Transverse colon (tissue), 4 donors: ENCODE data around the gene SYCP2.

ENCODE experiments used
- EP300 ChIP-seq: sonication (generic); formaldehyde crosslinking; IDR thresholded peaks from one replicate; pipeline ENCODE4 v1.6.1; 2017; ENCODE audit warnings: antibody characterized with exemption, low read depth
- POLR2A ChIP-seq: fragments of 450-650 bp; IDR thresholded peaks from one replicate; pipeline ENCODE4 v1.6.1; 2016; ENCODE audit warnings: antibody characterized with exemption, mild to moderate bottlenecking, moderate library complexity
- POLR2AphosphoS5 ChIP-seq, 3 donors: sonication (generic); formaldehyde crosslinking; IDR thresholded peaks; one replicate each; pipeline ENCODE4 v1.6.1; 2016; ENCODE audit warnings: antibody characterized with exemption in 3 of 3
- TF ChIP-seq, protein P1 (sequence below), 5 experiments: fragments of 200-600 bp in 3 of 5; fragments of 450-650 bp in 2 of 5; sonication (generic) in 3 of 5; IDR thresholded peaks; 1 replicate in 2 of 5; 2 replicates in 3 of 5; pipeline ENCODE4 v1.5.1; 2016 to 2017; ENCODE audit warnings: antibody characterized with exemption in 5 of 5, inconsistent platforms in 3 of 5, mild to moderate bottlenecking in 2 of 5, moderate library complexity in 1 of 5

GRCh38 chr20:59822291-59823029 is 111.0 kb downstream of the SYCP2 start:
- TF ChIP-seq, protein P1, sequence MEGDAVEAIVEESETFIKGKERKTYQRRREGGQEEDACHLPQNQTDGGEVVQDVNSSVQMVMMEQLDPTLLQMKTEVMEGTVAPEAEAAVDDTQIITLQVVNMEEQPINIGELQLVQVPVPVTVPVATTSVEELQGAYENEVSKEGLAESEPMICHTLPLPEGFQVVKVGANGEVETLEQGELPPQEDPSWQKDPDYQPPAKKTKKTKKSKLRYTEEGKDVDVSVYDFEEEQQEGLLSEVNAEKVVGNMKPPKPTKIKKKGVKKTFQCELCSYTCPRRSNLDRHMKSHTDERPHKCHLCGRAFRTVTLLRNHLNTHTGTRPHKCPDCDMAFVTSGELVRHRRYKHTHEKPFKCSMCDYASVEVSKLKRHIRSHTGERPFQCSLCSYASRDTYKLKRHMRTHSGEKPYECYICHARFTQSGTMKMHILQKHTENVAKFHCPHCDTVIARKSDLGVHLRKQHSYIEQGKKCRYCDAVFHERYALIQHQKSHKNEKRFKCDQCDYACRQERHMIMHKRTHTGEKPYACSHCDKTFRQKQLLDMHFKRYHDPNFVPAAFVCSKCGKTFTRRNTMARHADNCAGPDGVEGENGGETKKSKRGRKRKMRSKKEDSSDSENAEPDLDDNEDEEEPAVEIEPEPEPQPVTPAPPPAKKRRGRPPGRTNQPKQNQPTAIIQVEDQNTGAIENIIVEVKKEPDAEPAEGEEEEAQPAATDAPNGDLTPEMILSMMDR (IDR thresholded peaks at IDR 0.05): no peak
- TF ChIP-seq EP300: no peak
- no peak for TF ChIP-seq POLR2A
- TF ChIP-seq POLR2AphosphoS5 (IDR thresholded peaks at IDR 0.05): no peak
